Testis (tissue), 3 donors: ENCODE results near the gene TAGAP. TPM values are rescaled to one million over a fixed set of nuclear protein-coding genes. Genes with fewer than 3 reads are reported as not detected.
A peak's percentile ranks its signal among the peaks of the same experiment; 100 is the strongest.

Source experiments
- DNase-seq: peaks from one replicate; pipeline ENCODE4 v3.0.0-alpha.2; 2019
- H3K27ac ChIP-seq, 2 donors: fragments of 200-600 bp; sonication (generic); one replicate each; pipeline ENCODE4 v1.5.1; 2019
- H3K27me3 ChIP-seq: fragments of 200-600 bp; sonication (generic); one replicate; pipeline ENCODE4 v1.5.1; 2019
- H3K36me3 ChIP-seq: fragments of 200-600 bp; sonication (generic); one replicate; pipeline ENCODE4 v1.5.1; 2017; ENCODE audit warnings: low read depth; ENCODE audit errors: missing control alignments
- H3K4me1 ChIP-seq: fragments of 200-600 bp; sonication (generic); one replicate; pipeline ENCODE4 v1.5.1; 2019
- H3K4me3 ChIP-seq, 2 donors: fragments of 200-600 bp; sonication (generic); one replicate each; pipeline ENCODE4 v1.5.1; 2017 to 2019
- H3K9me3 ChIP-seq: fragments of 200-600 bp; sonication (generic); one replicate; pipeline ENCODE4 v1.5.1; 2017
- CTCF ChIP-seq, 3 experiments: fragments of 450-650 bp in 2 of 3; fragments of 200-600 bp in 1 of 3; sonication (generic) in 1 of 3; IDR thresholded peaks; one replicate each; pipeline ENCODE4 v1.5.1; 2016 to 2019; ENCODE audit warnings: antibody characterized with exemption in 3 of 3, mild to moderate bottlenecking in 2 of 3, moderate library complexity in 1 of 3
- POLR2A ChIP-seq: fragments of 450-650 bp; IDR thresholded peaks from one replicate; pipeline ENCODE4 v1.6.1; 2017; ENCODE audit warnings: antibody characterized with exemption, mild to moderate bottlenecking, moderate library complexity
- WGBS, 2 donors: methylation state at CpG; one replicate each; pipeline ENCODE4 v1.1.5; 2018; 5-methylcytosine and 5-hydroxymethylcytosine counted together
- intact Hi-C: fragments of 100-400 bp; cut with DNase I; formaldehyde crosslinking; loops from one replicate; pipeline ENCODE4 v1.15.1; 2023; ENCODE audit warnings: low total_unique reads
- polyA plus RNA-seq: library from polyadenylated mRNA; stranded (reverse); fragments of 350-450 nt; fragmentation: Illumina TruSeq; extraction: RNeasy Lipid Tissue Mini Kit (QIAGEN cat#74804); gene quantifications from one replicate; pipeline ENCODE4 v1.2.3, GENCODE V29; 2014; ENCODE audit warnings: low read depth, low replicate concordance; ENCODE audit not compliant: insufficient read depth
- total RNA-seq, 2 donors: library from RNA; depleted of rRNA; stranded (reverse); fragments of >200 nt; gene quantifications; one replicate each; pipeline ENCODE4 v1.2.3, GENCODE V29; 2016

Gene TAGAP
- total and polyA plus RNA-seq, 3 donors from 2014 or later = 1.1 to 4.9 (median 4.5) TPM

GRCh38 chr6:159043947-159044346 lies 844 bp downstream of the TAGAP start:
- 70 to 76% methylated on average over 7 of the region's 7 CpGs for WGBS, 2 donors
- TF ChIP-seq POLR2A (no peak), CTCF (IDR thresholded peaks at IDR 0.05) (no peak)
- intact Hi-C loops = loop anchor here (10.0 kb wide), 2 partner anchors 61 to 91 kb away; no protein-coding TSS in a partner anchor
- Histone ChIP-seq H3K4me3 (peak overlapping the region; percentile 13 to 33), H3K27ac (peak overlapping the region in 1 of 2 donors; percentile 8), H3K27me3 (no peaks in the 10 kb centered on the region), H3K36me3 (no peaks in the 10 kb centered on the region), H3K9me3 (no peaks in the 10 kb centered on the region), H3K4me1 (peaks cover 5% of the 10 kb centered on the region)
- DNase-seq = no peak

GRCh38 chr6:159043251-159043650 lies 1.5 kb downstream of the TAGAP start:
- WGBS, 2 donors = 53 to 62% methylated on average over 6 of the region's 6 CpGs
- Histone ChIP-seq H3K4me3 (no peak overlapping the region), H3K9me3 (no peaks in the 10 kb centered on the region), H3K27me3 (no peaks in the 10 kb centered on the region), H3K27ac (no peak overlapping the region), H3K4me1 (peaks cover 5% of the 10 kb centered on the region), H3K36me3 (no peaks in the 10 kb centered on the region)
- no peak for TF ChIP-seq CTCF (IDR thresholded peaks at IDR 0.05)
- TF ChIP-seq POLR2A = no peak
- no peak for DNase-seq
- intact Hi-C loops = loop anchor here (10.0 kb wide), 2 partner anchors 62 to 92 kb away; no protein-coding TSS in a partner anchor

- Histone ChIP-seq H3K27ac (no peak overlapping the region), H3K4me3 (no peak overlapping the region)
- intact Hi-C loops = loop anchor here (10.0 kb wide), 2 partner anchors 62 to 92 kb away; no protein-coding TSS in a partner anchor
These were observed 2.0 kb downstream of the TAGAP start for GRCh38 chr6:159042826-159043181.

GRCh38 chr6:159042003-159042825 lies 2.6 kb downstream of the TAGAP start:
- no peak overlapping the region for H3K4me3 ChIP-seq
- TF ChIP-seq CTCF (IDR thresholded peaks at IDR 0.05) = peak; percentile 73 to 92 (median 81)
- TF ChIP-seq POLR2A = no peak
- intact Hi-C loops = loop anchor here (10.0 kb wide), 2 partner anchors 63 to 93 kb away; no protein-coding TSS in a partner anchor
- peak; percentile 77 for DNase-seq
- H3K36me3 ChIP-seq = no peaks in the 10 kb centered on the region
- WGBS, 2 donors = 51 to 54% methylated on average over 14 of the region's 14 CpGs
- no peaks in the 10 kb centered on the region for H3K27me3 ChIP-seq
- peaks cover 5% of the 10 kb centered on the region for H3K4me1 ChIP-seq
- H3K9me3 ChIP-seq = no peaks in the 10 kb centered on the region
- peak overlapping the region in 1 of 2 donors; percentile 5 for H3K27ac ChIP-seq

More at GRCh38 chr6:159042826-159043181, 2.0 kb downstream of the TAGAP start:
- TF ChIP-seq POLR2A (no peak), CTCF (IDR thresholded peaks at IDR 0.05) (no peak)
- no peak for DNase-seq
- Histone ChIP-seq H3K4me1 (peaks cover 5% of the 10 kb centered on the region), H3K9me3 (no peaks in the 10 kb centered on the region), H3K27me3 (no peaks in the 10 kb centered on the region), H3K36me3 (no peaks in the 10 kb centered on the region)
- 15 to 19% methylated on average over 5 of the region's 5 CpGs for WGBS, 2 donors
